Astrocyte of the cerebellum (primary cell): ENCODE measurements around the gene APBA3.

Source experiments
- DNase-seq: peaks from one replicate; pipeline ENCODE4 v3.0.0-alpha.2; 2011; ENCODE audit warnings: low read depth
- H3K4me3 ChIP-seq: 2 replicates; pipeline ENCODE4 v1.5.1; 2011; ENCODE audit warnings: mild to moderate bottlenecking, low read depth, low read length, moderate library complexity
- in situ Hi-C: cut with HindIII; loops from 2 replicates; pipeline ENCODE4 v1.10.0; 2017; ENCODE audit warnings: low sequenced_read_pairs
- TF ChIP-seq, protein P1 (sequence below): IDR thresholded peaks from 2 replicates; pipeline ENCODE4 v1.5.1; 2012; ENCODE audit warnings: low read length, low read depth, moderate library complexity, mild to moderate bottlenecking; ENCODE audit errors: missing control alignments

The APBA3 gene

DNA sequence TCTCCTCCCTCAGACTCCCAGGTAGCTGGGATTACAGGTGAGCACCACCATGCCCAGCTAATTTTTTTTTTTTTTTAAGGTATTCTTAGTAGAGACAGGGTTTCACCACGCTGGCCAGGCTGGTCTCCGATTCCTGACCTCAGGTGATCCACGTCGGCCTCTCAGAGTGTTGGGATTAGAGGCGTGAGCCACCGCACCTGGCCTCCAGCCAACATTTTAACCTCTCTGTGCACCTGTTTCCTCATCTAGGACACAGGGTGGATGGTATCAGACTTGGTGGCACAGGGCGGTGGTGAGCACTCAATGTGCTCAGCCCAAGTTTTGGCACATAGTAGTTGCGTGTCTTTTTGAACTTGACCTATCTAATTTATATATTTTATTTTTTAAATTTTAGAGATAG, 12.5 kb downstream of the APBA3 start:
- no peak overlapping the region for H3K4me3 ChIP-seq
- in situ Hi-C loops, result no loop called here
- TF ChIP-seq, protein P1, sequence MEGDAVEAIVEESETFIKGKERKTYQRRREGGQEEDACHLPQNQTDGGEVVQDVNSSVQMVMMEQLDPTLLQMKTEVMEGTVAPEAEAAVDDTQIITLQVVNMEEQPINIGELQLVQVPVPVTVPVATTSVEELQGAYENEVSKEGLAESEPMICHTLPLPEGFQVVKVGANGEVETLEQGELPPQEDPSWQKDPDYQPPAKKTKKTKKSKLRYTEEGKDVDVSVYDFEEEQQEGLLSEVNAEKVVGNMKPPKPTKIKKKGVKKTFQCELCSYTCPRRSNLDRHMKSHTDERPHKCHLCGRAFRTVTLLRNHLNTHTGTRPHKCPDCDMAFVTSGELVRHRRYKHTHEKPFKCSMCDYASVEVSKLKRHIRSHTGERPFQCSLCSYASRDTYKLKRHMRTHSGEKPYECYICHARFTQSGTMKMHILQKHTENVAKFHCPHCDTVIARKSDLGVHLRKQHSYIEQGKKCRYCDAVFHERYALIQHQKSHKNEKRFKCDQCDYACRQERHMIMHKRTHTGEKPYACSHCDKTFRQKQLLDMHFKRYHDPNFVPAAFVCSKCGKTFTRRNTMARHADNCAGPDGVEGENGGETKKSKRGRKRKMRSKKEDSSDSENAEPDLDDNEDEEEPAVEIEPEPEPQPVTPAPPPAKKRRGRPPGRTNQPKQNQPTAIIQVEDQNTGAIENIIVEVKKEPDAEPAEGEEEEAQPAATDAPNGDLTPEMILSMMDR, result no peak
- DNase-seq, result no peak

DNA sequence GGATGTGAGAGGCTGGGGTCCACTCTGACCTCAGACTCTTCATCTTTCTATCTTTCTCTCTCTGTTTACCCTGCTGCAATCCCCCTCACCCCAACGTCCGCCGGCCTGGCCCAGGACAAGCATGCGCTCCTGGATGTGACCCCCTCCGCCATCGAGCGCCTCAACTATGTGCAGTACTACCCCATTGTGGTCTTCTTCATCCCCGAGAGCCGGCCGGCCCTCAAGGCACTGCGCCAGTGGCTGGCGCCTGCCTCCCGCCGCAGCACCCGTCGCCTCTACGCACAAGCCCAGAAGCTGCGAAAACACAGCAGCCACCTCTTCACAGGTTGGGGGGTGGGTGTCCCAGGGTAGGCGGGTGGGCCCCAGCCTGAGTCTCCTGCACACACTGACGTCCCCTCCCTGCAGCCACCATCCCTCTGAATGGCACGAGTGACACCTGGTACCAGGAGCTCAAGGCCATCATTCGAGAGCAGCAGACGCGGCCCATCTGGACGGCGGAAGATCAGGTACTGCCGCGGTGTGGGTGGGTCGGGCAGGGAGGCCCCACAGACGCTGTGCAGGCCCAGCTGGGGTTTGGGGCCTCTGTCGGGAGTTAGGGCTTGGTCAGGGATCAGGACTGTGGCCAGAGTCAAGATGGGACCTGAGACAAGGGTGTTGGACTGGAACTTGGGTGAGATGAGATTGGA, 15.0 kb downstream of the APBA3 start:
- in situ Hi-C loops, result no loop called here
- no peak overlapping the region for H3K4me3 ChIP-seq
- TF ChIP-seq, protein P1, result no peak
- DNase-seq, result no peak

DNA sequence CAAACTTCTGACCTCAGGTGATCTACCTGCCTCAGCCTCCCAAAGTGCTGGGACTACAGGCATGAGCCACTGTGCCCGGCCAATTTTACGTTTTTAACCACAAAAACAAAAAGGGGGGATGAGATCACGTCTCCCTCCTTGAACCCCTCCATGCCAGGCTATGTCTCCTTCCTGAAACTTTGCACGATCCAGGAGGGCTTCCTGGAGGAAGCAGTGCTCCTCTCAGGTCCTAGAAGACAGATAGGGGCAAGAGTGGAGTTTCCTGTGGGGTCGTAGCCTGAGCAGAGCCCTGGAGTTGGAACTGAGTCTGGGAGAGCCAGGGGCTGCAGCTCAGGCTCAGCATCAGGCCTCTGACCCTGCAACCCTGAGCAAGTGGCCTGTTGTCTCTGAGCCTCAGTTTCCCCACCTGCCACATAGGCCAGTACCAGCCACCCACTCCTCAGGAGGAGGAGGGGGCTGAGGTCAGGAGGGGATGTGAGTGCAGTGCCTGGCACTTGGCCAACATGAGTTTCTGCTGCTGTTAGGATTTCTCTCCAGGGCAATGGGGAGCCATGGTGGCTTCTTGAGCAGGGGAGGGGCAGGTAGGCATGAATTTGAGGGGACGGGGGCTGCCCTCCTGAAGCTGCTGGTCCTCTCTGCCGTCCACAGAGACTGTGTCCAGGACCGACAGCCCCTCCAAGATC, 16.0 kb downstream of the APBA3 start:
- in situ Hi-C loops, result no loop called here
- TF ChIP-seq, protein P1, result no peak

DNA sequence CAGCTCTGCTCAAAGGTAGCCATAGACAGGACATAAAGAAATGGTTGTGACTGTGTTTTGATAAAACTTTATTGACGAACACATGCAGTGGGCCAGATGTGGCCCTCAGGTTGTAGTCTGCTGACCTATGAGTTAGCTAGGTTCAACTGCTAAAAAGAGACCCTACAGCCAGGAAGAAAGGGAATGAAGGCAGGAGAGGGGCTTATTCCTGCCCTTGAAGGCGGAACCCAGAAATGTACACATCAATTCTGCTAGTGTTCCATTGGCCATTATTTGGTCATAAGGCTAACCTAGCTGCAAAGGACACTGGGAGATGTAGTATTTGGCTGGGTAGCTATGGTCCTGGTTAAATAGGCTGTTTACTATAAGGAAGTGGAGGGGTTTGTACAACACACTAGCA, 18.0 kb downstream of the APBA3 start:
- TF ChIP-seq, protein P1, result no peak
- no peak overlapping the region for H3K4me3 ChIP-seq
- in situ Hi-C loops, result no loop called here

More for the DNA sequence above, 16.0 kb downstream of the APBA3 start:
- no peak for DNase-seq
- no peak overlapping the region for H3K4me3 ChIP-seq

DNA sequence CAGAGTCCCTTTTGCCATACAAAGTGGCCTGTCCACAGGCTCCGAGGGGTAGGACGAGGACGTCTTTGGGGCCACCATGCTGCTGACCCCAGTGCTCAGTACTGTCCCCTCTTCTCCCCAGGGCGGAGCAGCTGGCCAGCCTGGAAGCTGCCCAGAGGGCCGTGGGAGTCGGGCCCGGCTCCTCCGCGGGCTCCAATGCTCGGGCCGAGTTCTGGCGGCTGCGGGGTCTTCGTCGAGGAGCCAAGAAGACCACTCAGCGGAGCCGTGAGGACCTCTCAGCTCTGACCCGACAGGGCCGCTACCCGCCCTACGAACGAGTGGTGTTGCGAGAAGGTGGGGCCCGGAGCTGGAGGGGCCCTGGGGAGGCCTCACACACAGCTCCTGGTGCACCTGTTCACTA, 21.1 kb downstream of the APBA3 start:
- no peak overlapping the region for H3K4me3 ChIP-seq
- in situ Hi-C loops, result no loop called here
- TF ChIP-seq, protein P1, result no peak

More for the DNA sequence above, 18.0 kb downstream of the APBA3 start:
- DNase-seq, result no peak

DNA sequence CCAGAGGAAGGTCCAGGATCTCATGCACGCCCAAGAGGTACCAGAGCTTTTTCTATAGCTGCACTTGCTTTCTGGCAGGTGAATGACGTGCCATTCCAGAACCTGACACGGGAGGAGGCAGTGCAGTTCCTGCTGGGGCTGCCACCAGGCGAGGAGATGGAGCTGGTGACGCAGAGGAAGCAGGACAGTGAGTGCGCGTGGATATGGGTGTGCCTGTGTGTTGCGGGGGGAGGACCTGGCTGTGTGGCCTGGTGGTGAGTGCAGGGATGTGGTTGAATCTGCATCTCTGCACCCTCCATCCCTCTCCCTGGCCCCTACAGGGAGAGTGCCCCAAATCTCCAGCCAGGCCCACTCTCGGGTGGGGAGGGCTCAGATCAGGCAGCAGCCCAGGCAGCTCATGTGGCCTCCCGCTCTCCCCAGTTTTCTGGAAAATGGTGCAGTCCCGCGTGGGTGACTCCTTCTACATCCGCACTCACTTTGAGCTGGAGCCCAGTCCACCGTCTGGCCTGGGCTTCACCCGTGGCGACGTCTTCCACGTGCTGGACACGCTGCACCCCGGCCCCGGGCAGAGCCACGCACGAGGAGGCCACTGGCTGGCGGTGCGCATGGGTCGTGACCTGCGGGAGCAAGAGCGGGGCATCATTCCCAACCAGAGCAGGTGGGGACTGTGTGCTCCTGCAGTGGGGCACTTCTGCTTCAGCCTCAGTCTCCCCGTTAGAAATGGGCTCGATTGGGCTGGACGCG, 22.8 kb downstream of the APBA3 start:
- DNase-seq, result no peak
- H3K4me3 ChIP-seq, result no peak overlapping the region
- TF ChIP-seq, protein P1, result no peak
- in situ Hi-C loops, result no loop called here

More for the DNA sequence above, 21.1 kb downstream of the APBA3 start:
- DNase-seq, result no peak
